ENCODE results near the gene SMAD3.

Gene SMAD3

GRCh38 chr15:67127965-67128364, 62.6 kb downstream of the SMAD3 start:
- no peak for DNase-seq (ENCODE audit: low read depth in 1 of 2, low spot score in 1 of 2)
- no peak for TF ChIP-seq JUND (IDR thresholded peaks at IDR 0.05; ENCODE audit: low read depth)
- in situ Hi-C loops (cut with HindIII; ENCODE audit: low pct_unique_long_range_greater_than_20kb, low sequenced_read_pairs): no loop called here

- in situ Hi-C loops (cut with HindIII; ENCODE audit: low pct_unique_long_range_greater_than_20kb, low sequenced_read_pairs): no loop called here
- TF ChIP-seq JUND (IDR thresholded peaks at IDR 0.05; ENCODE audit: low read depth): no peak
- no peak for DNase-seq (ENCODE audit: low read depth in 1 of 2, low spot score in 1 of 2)
These were observed 64.8 kb downstream of the SMAD3 start for GRCh38 chr15:67130166-67130565.

GRCh38 chr15:67130673-67131601, 65.5 kb downstream of the SMAD3 start:
- in situ Hi-C loops (cut with HindIII; ENCODE audit: low pct_unique_long_range_greater_than_20kb, low sequenced_read_pairs): no loop called here
- no peak for DNase-seq (ENCODE audit: low read depth in 1 of 2, low spot score in 1 of 2)
- no peak for TF ChIP-seq JUND (IDR thresholded peaks at IDR 0.05; ENCODE audit: low read depth)

- TF ChIP-seq JUND (IDR thresholded peaks at IDR 0.05; ENCODE audit: low read depth): no peak
- in situ Hi-C loops (cut with HindIII; ENCODE audit: low pct_unique_long_range_greater_than_20kb, low sequenced_read_pairs): no loop called here
- DNase-seq (ENCODE audit: low read depth in 1 of 2, low spot score in 1 of 2): no peak
These were observed 66.9 kb downstream of the SMAD3 start for GRCh38 chr15:67132276-67132675.

- in situ Hi-C loops (cut with HindIII; ENCODE audit: low pct_unique_long_range_greater_than_20kb, low sequenced_read_pairs): no loop called here
- TF ChIP-seq JUND (IDR thresholded peaks at IDR 0.05; ENCODE audit: low read depth): no peak
- DNase-seq (ENCODE audit: low read depth in 1 of 2, low spot score in 1 of 2): no peak
These were observed 67.6 kb downstream of the SMAD3 start for GRCh38 chr15:67133026-67133425.

GRCh38 chr15:67133738-67134066, 68.3 kb downstream of the SMAD3 start:
- DNase-seq (ENCODE audit: low read depth in 1 of 2, low spot score in 1 of 2): no peak
- no peak for TF ChIP-seq JUND (IDR thresholded peaks at IDR 0.05; ENCODE audit: low read depth)
- in situ Hi-C loops (cut with HindIII; ENCODE audit: low pct_unique_long_range_greater_than_20kb, low sequenced_read_pairs): no loop called here

- in situ Hi-C loops (cut with HindIII; ENCODE audit: low pct_unique_long_range_greater_than_20kb, low sequenced_read_pairs): no loop called here
- DNase-seq (ENCODE audit: low read depth in 1 of 2, low spot score in 1 of 2): no peak
- no peak for TF ChIP-seq JUND (IDR thresholded peaks at IDR 0.05; ENCODE audit: low read depth)
These were observed 68.9 kb downstream of the SMAD3 start for GRCh38 chr15:67134067-67134838.

- in situ Hi-C loops (cut with HindIII; ENCODE audit: low pct_unique_long_range_greater_than_20kb, low sequenced_read_pairs): no loop called here
- TF ChIP-seq JUND (IDR thresholded peaks at IDR 0.05; ENCODE audit: low read depth): no peak
- no peak for DNase-seq (ENCODE audit: low read depth in 1 of 2, low spot score in 1 of 2)
These were observed 69.6 kb downstream of the SMAD3 start for GRCh38 chr15:67134871-67135492.

- no peak for TF ChIP-seq JUND (IDR thresholded peaks at IDR 0.05; ENCODE audit: low read depth)
- in situ Hi-C loops (cut with HindIII; ENCODE audit: low pct_unique_long_range_greater_than_20kb, low sequenced_read_pairs): no loop called here
- no peak for DNase-seq (ENCODE audit: low read depth in 1 of 2, low spot score in 1 of 2)
These were observed 70.1 kb downstream of the SMAD3 start for GRCh38 chr15:67135494-67135893.

- no peak for DNase-seq (ENCODE audit: low read depth in 1 of 2, low spot score in 1 of 2)
- in situ Hi-C loops (cut with HindIII; ENCODE audit: low pct_unique_long_range_greater_than_20kb, low sequenced_read_pairs): no loop called here
- TF ChIP-seq JUND (IDR thresholded peaks at IDR 0.05; ENCODE audit: low read depth): no peak
These were observed 71.4 kb downstream of the SMAD3 start for GRCh38 chr15:67136802-67137201.

- TF ChIP-seq JUND (IDR thresholded peaks at IDR 0.05; ENCODE audit: low read depth): no peak
- DNase-seq (ENCODE audit: low read depth in 1 of 2, low spot score in 1 of 2): no peak
These were observed 71.9 kb downstream of the SMAD3 start for GRCh38 chr15:67137319-67137718.

GRCh38 chr15:67137951-67138848, 72.8 kb downstream of the SMAD3 start:
- in situ Hi-C loops (cut with HindIII; ENCODE audit: low pct_unique_long_range_greater_than_20kb, low sequenced_read_pairs): no loop called here
- DNase-seq (ENCODE audit: low read depth in 1 of 2, low spot score in 1 of 2): no peak
- TF ChIP-seq JUND (IDR thresholded peaks at IDR 0.05; ENCODE audit: low read depth): no peak

More at GRCh38 chr15:67137319-67137718, 71.9 kb downstream of the SMAD3 start:
- in situ Hi-C loops (cut with HindIII; ENCODE audit: low pct_unique_long_range_greater_than_20kb, low sequenced_read_pairs): no loop called here
